Sigmoid colon (tissue), 4 donors: ENCODE results near the gene TRH.

Experiments used
- CTCF ChIP-seq, 4 experiments: fragments of 450-650 bp in 3 of 4; fragments of 200-600 bp in 1 of 4; IDR thresholded peaks; one replicate each; pipeline ENCODE4 v1.5.1; 2016 to 2019; ENCODE audit warnings: antibody characterized with exemption in 4 of 4, mild to moderate bottlenecking in 3 of 4, moderate library complexity in 2 of 4
- POLR2A ChIP-seq, 2 donors: fragments of 450-650 bp; IDR thresholded peaks; one replicate each; pipeline ENCODE4 v1.6.1; 2016; ENCODE audit warnings: antibody characterized with exemption in 2 of 2, mild to moderate bottlenecking in 2 of 2, moderate library complexity in 2 of 2
- POLR2AphosphoS5 ChIP-seq, 4 donors: sonication (generic); formaldehyde crosslinking; IDR thresholded peaks; one replicate each; pipeline ENCODE4 v1.6.1; 2017; ENCODE audit warnings: antibody characterized with exemption in 4 of 4

- TF ChIP-seq CTCF (IDR thresholded peaks at IDR 0.05), result no peak
- TF ChIP-seq POLR2AphosphoS5 (IDR thresholded peaks at IDR 0.05), result no peak
- TF ChIP-seq POLR2A (IDR thresholded peaks at IDR 0.05), result no peak
These were observed 21.6 kb downstream of the TRH start for GRCh38 chr3:129996073-129996472.
